ENCODE data around the gene BRSK1.
A peak's percentile ranks its signal among the peaks of the same experiment; 100 is the strongest.

Gene BRSK1

DNA sequence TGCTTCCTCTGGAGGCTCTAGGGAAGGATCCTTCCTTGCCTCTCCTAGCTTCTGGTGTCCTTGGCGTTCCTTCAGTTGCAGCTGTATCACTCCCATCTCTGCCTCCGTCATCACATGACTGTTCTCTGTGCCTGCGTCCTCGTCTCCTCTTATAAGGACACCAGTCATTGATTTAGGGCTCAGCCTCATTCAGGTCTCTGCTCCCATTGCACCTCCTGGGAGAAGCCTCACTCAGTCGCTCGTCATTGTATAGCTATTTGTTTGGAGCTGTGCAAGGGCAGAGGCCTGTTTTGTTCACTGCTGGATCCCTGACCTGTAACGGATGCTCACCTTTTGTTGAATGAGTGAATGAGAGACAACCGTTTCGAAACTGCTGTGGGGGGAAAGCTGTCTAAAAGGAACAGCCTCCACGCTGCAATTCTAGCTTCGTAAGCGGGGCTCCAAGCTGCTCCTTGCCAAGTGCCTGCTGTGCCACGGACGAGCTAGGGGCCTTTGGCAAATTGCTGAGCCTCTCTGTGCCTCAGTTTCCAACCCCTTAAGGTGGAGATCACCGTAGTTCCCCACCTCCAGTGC, 17.2 kb downstream of the BRSK1 start:
- Histone ChIP-seq H3K27me3 (peaks cover 0 to 2% of the 10 kb centered on the region in 2 donors), H3K4me1 (peaks cover 0 to 6% (median 0%) of the 10 kb centered on the region in 4 donors), H3K27ac (no peak overlapping the region), H3K9me3 (no peaks in the 10 kb centered on the region), H3K4me3 (no peak overlapping the region), H3K36me3 (no peaks in the 10 kb centered on the region)
- TF ChIP-seq, protein P1, sequence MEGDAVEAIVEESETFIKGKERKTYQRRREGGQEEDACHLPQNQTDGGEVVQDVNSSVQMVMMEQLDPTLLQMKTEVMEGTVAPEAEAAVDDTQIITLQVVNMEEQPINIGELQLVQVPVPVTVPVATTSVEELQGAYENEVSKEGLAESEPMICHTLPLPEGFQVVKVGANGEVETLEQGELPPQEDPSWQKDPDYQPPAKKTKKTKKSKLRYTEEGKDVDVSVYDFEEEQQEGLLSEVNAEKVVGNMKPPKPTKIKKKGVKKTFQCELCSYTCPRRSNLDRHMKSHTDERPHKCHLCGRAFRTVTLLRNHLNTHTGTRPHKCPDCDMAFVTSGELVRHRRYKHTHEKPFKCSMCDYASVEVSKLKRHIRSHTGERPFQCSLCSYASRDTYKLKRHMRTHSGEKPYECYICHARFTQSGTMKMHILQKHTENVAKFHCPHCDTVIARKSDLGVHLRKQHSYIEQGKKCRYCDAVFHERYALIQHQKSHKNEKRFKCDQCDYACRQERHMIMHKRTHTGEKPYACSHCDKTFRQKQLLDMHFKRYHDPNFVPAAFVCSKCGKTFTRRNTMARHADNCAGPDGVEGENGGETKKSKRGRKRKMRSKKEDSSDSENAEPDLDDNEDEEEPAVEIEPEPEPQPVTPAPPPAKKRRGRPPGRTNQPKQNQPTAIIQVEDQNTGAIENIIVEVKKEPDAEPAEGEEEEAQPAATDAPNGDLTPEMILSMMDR (IDR thresholded peaks at IDR 0.05), result no peak
- intact Hi-C loops (cut with DNase I; ENCODE audit: low total_unique reads), result loop anchor here (5.0 kb wide), 2 partner anchors 41 to 81 kb away; partner anchors contain the start of gene TMEM238
- no peak for DNase-seq

DNA sequence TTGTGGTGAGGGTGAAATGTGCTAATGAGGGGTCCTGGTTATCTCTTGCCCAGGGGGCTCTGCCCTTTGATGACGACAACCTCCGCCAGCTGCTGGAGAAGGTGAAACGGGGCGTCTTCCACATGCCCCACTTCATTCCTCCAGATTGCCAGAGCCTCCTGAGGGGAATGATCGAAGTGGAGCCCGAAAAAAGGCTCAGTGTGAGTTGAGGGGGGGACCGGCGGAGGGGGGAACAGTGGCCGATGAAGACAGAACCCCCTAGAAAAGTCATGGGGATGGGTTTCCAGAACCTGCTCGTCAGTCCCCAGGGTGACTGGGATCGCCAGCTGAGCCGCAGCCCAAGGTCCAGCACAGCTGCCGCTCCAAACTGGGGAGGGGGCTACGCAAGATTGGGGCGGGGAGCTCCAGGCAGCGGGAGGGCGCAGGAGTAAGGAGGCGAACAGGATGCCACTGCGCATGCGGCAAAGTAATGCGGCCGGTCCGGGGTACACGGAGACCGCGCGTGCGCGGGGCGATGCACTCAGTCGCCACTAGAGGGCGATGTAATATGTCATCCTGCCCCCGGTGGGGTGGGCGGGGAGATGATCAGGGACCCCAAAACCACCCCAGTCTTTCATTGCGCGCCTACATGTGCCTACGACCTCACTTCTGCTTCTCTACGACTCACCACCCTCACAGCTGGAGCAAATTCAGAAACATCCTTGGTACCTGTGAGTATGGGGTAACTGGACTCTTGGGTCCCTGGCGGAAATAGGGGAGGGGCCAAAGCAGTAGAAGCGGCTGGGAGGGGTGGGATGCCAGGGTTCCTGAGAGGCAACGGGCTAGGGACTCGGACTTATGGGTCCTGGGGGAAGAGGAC, 17.9 kb downstream of the BRSK1 start:
- TF ChIP-seq, protein P1 (IDR thresholded peaks at IDR 0.05), result peak; percentile 78 to 96

DNA sequence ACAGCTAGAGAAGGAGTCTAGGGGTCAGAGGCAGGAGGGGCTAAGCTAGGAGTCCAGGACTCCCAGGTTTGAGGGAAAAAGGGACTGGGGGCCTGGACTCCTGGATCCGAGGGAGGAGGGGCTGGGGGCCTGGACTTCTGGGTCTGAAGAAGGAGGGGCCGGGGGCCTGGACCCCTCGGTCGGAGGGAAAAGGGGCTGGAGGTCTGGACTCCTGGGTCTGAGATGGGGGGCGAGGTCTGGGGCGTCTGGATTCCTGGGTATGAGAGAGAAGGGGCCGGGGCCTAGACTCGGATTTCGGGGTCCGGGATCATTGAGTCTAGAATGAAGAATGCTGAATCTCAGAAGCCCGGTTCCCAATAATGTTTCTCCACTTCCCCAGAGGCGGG, 18.5 kb downstream of the BRSK1 start:
- Histone ChIP-seq H3K9me3 (no peaks in the 10 kb centered on the region), H3K27ac (no peak overlapping the region), H3K4me1 (peaks cover 0 to 6% (median 0%) of the 10 kb centered on the region in 4 donors), H3K36me3 (peaks cover 0 to 9% (median 0%) of the 10 kb centered on the region in 3 donors), H3K27me3 (peaks cover 0 to 2% of the 10 kb centered on the region in 2 donors), H3K4me3 (no peak overlapping the region)
- TF ChIP-seq, protein P1 (IDR thresholded peaks at IDR 0.05), result no peak
- intact Hi-C loops (cut with DNase I; ENCODE audit: low total_unique reads), result loop anchor here (5.0 kb wide), 2 partner anchors 40 to 80 kb away; partner anchors contain the start of gene TMEM238
- DNase-seq, result no peak

More for the DNA sequence above, 17.9 kb downstream of the BRSK1 start:
- H3K36me3 ChIP-seq, result peaks cover 0 to 7% (median 0%) of the 10 kb centered on the region in 3 donors
- peak; percentile 74 to 85 for DNase-seq
- intact Hi-C loops (cut with DNase I; ENCODE audit: low total_unique reads), result loop anchor here (5.0 kb wide), 2 partner anchors 41 to 81 kb away; partner anchors contain the start of gene TMEM238
- H3K27ac ChIP-seq, result no peak overlapping the region
- peaks cover 0 to 6% (median 0%) of the 10 kb centered on the region in 4 donors for H3K4me1 ChIP-seq
- peak overlapping the region in 1 of 2 donors; percentile 34 for H3K4me3 ChIP-seq
- no peaks in the 10 kb centered on the region for H3K9me3 ChIP-seq
- H3K27me3 ChIP-seq, result peaks cover 0 to 2% of the 10 kb centered on the region in 2 donors

DNA sequence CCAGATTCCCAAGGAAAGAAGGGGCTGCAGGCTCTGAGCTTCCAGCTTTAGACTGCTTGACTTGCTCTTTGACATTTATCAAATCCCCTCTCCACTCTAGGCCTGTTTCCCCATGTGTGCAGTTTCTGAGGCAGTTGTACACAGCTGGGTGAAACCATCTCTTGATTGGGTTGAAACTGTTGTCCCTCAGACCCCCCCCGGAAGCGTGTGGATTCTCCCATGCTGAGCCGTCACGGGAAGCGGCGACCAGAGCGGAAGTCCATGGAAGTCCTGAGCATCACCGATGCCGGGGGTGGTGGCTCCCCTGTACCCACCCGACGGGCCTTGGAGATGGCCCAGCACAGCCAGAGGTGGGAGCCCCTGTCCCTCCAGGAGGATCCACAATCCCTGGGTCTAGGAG, 19.7 kb downstream of the BRSK1 start:
- Histone ChIP-seq H3K27ac (no peak overlapping the region), H3K9me3 (no peaks in the 10 kb centered on the region), H3K4me3 (no peak overlapping the region), H3K27me3 (peaks cover 0 to 2% of the 10 kb centered on the region in 2 donors), H3K4me1 (peaks cover 0 to 6% (median 0%) of the 10 kb centered on the region in 4 donors), H3K36me3 (peaks cover 0 to 9% (median 0%) of the 10 kb centered on the region in 3 donors)
- TF ChIP-seq, protein P1 (IDR thresholded peaks at IDR 0.05), result no peak
- intact Hi-C loops (cut with DNase I; ENCODE audit: low total_unique reads), result loop anchor here (5.0 kb wide), 2 partner anchors 39 to 79 kb away; partner anchors contain the start of gene TMEM238
- no peak for DNase-seq

DNA sequence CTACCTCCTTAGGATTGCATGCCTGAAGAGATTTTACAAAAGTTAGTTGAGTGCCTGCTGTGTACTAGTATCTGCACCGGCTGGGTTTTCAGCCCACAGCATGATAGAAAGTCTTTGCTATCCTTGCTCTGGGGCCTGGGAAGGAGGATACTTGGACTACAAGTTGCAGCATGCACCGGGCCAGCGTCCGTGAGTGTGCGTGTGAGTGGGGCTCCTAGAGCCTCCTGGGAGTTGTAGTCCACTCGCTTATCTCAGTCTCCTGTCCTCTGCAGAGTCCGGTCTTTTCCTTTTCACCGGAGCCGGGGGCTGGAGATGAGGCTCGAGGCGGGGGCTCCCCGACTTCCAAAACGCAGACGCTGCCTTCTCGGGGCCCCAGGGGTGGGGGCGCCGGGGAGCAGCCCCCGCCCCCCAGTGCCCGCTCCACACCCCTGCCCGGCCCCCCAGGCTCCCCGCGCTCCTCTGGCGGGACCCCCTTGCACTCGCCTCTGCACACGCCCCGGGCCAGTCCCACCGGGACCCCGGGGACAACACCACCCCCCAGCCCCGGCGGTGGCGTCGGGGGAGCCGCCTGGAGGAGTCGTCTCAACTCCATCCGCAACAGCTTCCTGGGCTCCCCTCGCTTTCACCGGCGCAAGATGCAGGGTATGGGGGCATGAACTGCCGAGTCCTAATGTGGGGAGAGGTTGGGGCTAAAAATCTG, 20.6 kb downstream of the BRSK1 start:
- intact Hi-C loops (cut with DNase I; ENCODE audit: low total_unique reads), result loop anchor here (5.0 kb wide), 2 partner anchors 38 to 78 kb away; partner anchors contain the start of gene TMEM238
- no peak for DNase-seq
- H3K36me3 ChIP-seq, result peaks cover 0 to 9% (median 4%) of the 10 kb centered on the region in 3 donors

More for the DNA sequence above, 20.6 kb downstream of the BRSK1 start:
- H3K27me3 ChIP-seq, result peaks cover 0 to 2% of the 10 kb centered on the region in 2 donors
- no peak overlapping the region for H3K27ac ChIP-seq
- TF ChIP-seq, protein P1 (IDR thresholded peaks at IDR 0.05), result no peak
- H3K4me3 ChIP-seq, result no peak overlapping the region
- no peaks in the 10 kb centered on the region for H3K9me3 ChIP-seq
- peaks cover 0 to 6% (median 0%) of the 10 kb centered on the region in 4 donors for H3K4me1 ChIP-seq

Data from tibial artery (tissue), 4 donors.